Sigmoid colon (tissue), 7 donors: Measurements from ENCODE around the gene TTC22. TPM values are rescaled to one million over a fixed set of nuclear protein-coding genes. Genes with fewer than 3 reads are reported as not detected.

ENCODE experiments used
- DNase-seq: peaks from one replicate; pipeline ENCODE4 v3.0.0-alpha.2; 2019
- H3K27ac ChIP-seq, 4 donors: fragments of 200-600 bp; sonication (generic); one replicate each; pipeline ENCODE4 v1.5.1; 2016 to 2019; ENCODE audit warnings: mild to moderate bottlenecking in 1 of 4
- H3K27me3 ChIP-seq, 3 donors: fragments of 200-600 bp; sonication (generic); one replicate each; pipeline ENCODE4 v1.5.1; 2019; ENCODE audit warnings: mild to moderate bottlenecking in 1 of 3
- H3K36me3 ChIP-seq, 4 donors: fragments of 200-600 bp; sonication (generic); one replicate each; pipeline ENCODE4 v1.5.1; 2016 to 2019
- H3K4me1 ChIP-seq, 4 donors: fragments of 200-600 bp; sonication (generic); one replicate each; pipeline ENCODE4 v1.5.1; 2017 to 2019
- H3K4me3 ChIP-seq, 4 donors: fragments of 200-600 bp; sonication (generic); one replicate each; pipeline ENCODE4 v1.5.1; 2017 to 2019; ENCODE audit warnings: mild to moderate bottlenecking in 2 of 4, moderate library complexity in 1 of 4
- H3K9me3 ChIP-seq, 4 donors: fragments of 200-600 bp in 3 of 4; sonication (generic) in 3 of 4; one replicate each; pipeline versions ENCODE4 v1.5.1 to v1.6.1; 2013 to 2019
- EP300 ChIP-seq, 4 donors: sonication (generic); formaldehyde crosslinking; IDR thresholded peaks; one replicate each; pipeline ENCODE4 v1.6.1; 2017; ENCODE audit warnings: antibody characterized with exemption in 4 of 4
- POLR2A ChIP-seq, 2 donors: fragments of 450-650 bp; IDR thresholded peaks; one replicate each; pipeline ENCODE4 v1.6.1; 2016; ENCODE audit warnings: antibody characterized with exemption in 2 of 2, mild to moderate bottlenecking in 2 of 2, moderate library complexity in 2 of 2
- POLR2AphosphoS5 ChIP-seq, 4 donors: sonication (generic); formaldehyde crosslinking; IDR thresholded peaks; one replicate each; pipeline ENCODE4 v1.6.1; 2017; ENCODE audit warnings: antibody characterized with exemption in 4 of 4
- WGBS, 2 donors: extraction: QIAGEN DNeasy Blood & Tissue Kit; methylation state at CpG; one replicate each; pipeline ENCODE4 v1.1.7; 2013; 5-methylcytosine and 5-hydroxymethylcytosine counted together
- intact Hi-C: fragments of 100-400 bp; cut with DNase I; formaldehyde crosslinking; loops from one replicate; pipeline ENCODE4 v1.15.1; 2023
- polyA plus RNA-seq, 3 donors: library from polyadenylated mRNA; stranded (reverse); fragments of 200-250 nt; gene quantifications; one replicate each; pipeline ENCODE4 v1.2.3, GENCODE V29; 2013
- total RNA-seq, 4 donors: library from RNA; depleted of rRNA; stranded (reverse); fragments of >200 nt; gene quantifications; one replicate each; pipeline ENCODE4 v1.1.0, GENCODE V29; 2016
- TF ChIP-seq, protein P1 (sequence below), 4 experiments: fragments of 450-650 bp in 3 of 4; fragments of 200-600 bp in 1 of 4; IDR thresholded peaks; one replicate each; pipeline ENCODE4 v1.5.1; 2016 to 2019; ENCODE audit warnings: antibody characterized with exemption in 4 of 4, mild to moderate bottlenecking in 3 of 4, moderate library complexity in 2 of 4
- donor health status: healthy with polysubstance abuse.
- donor health status: Bipolar disorder and iron deficiency.
- donor health status: healthy.

Gene TTC22
- total RNA-seq (1 to 10 TPM in 2 of 4 donors, under 1 TPM in 2; 0.81 to 1.9 (median 0.95) TPM), polyA plus RNA-seq (10 to 100 TPM; 30.4 to 39.1 (median 33.0) TPM)

DNA sequence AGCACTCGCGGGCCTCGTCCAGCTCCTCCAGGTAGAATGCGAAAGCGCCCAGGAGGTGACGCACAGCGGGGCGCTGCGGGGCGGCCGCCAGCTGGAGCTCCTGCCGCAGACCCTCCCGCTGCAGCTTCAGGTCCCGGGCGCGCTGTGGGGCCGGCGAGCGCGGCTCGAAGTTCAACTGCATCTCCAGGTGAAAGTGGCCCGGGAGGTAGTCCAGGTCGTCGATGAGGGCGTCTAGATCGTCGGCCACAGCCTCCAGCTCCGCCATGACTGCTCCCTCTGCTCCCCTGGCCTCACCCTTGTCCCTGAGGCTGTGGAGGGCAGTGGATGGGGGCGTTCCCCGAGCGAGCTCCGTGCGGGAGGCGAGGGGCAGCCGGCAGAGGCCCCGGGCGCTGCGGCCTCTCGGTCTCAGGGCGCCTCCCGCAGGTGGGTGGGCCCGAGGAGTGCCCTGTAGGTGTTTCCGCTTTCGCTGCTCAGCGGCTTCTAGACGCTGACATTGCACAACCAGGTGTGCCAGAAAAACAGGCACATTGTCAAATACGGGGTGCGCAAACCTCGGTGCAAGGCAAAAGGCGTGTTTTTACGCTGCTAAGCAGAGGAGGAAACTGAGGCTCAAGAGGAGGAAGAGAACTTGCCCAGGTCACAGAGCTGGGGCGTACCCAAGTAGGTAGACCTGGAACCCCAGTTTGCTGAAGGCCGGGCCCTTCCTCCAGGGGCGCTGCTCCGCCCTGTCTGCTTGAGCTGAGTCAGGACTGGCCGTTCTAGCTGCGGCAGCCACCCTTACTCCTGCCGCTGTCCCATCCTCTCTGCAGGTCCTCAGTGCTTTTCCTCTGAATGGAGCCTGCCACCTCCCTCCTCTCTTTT, at the start of gene TTC22:
Gene TTC22, minus strand, starts transcription at position 425 of the 861 bp plus-strand sequence. Its CDS starts 160 bp downstream, at position 265.
- H3K4me1 ChIP-seq = peaks cover 0 to 31% (median 19%) of the 10 kb centered on the region in 4 donors
- H3K27ac ChIP-seq = peak within 1 kb of the TSS in 3 of 4 donors; percentile 37 to 68 (median 54)
- H3K9me3 ChIP-seq = no peaks in the 10 kb centered on the region
- intact Hi-C loops = loop anchor here (1.0 to 5.0 kb wide), 3 partner anchors 34 to 259 kb away; partner anchors contain the start of gene TTC4
- no peaks in the 10 kb centered on the region for H3K36me3 ChIP-seq
- H3K4me3 ChIP-seq = peak within 1 kb of the TSS; percentile 29 to 55 (median 50)
- peaks cover 0 to 25% (median 0%) of the 10 kb centered on the region in 3 donors for H3K27me3 ChIP-seq
- WGBS, 2 donors = 1 to 4% methylated on average over 58 of the region's 58 CpGs
- peak; percentile 76 for DNase-seq
- TF ChIP-seq POLR2A (IDR thresholded peaks at IDR 0.05) (peak in 1 of 2 donors; percentile 17), POLR2AphosphoS5 (IDR thresholded peaks at IDR 0.05) (peak in 1 of 4 donors; percentile 5), EP300 (IDR thresholded peaks at IDR 0.05) (no peak)
- TF ChIP-seq, protein P1, sequence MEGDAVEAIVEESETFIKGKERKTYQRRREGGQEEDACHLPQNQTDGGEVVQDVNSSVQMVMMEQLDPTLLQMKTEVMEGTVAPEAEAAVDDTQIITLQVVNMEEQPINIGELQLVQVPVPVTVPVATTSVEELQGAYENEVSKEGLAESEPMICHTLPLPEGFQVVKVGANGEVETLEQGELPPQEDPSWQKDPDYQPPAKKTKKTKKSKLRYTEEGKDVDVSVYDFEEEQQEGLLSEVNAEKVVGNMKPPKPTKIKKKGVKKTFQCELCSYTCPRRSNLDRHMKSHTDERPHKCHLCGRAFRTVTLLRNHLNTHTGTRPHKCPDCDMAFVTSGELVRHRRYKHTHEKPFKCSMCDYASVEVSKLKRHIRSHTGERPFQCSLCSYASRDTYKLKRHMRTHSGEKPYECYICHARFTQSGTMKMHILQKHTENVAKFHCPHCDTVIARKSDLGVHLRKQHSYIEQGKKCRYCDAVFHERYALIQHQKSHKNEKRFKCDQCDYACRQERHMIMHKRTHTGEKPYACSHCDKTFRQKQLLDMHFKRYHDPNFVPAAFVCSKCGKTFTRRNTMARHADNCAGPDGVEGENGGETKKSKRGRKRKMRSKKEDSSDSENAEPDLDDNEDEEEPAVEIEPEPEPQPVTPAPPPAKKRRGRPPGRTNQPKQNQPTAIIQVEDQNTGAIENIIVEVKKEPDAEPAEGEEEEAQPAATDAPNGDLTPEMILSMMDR (IDR thresholded peaks at IDR 0.05) = peak in 2 of 4 experiments; percentile 49 to 50

DNA sequence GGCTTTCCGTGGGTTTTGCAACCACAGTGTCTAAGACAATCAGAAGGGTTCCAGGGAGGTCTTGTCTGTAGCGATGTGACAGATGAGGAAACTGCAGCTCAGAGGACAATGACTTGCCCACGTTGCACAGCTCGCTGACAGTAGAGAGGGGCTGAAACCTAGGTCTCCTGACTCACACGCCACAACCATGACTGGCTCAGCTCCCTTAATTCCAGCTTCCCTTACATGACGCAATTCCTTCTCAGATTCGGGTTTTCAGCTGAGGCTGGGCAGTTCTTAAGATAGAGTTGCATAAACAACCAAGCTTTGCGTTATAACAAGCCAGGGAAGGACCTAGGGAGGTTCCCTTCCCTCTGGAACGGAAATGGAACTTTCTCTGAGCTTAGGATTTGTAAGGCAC, 49.6 kb upstream of the TTC22 start:
- DNase-seq = no peak
- no peaks in the 10 kb centered on the region for H3K9me3 ChIP-seq
- TF ChIP-seq, protein P1 (IDR thresholded peaks at IDR 0.05) = no peak
- TF ChIP-seq POLR2A (IDR thresholded peaks at IDR 0.05) (no peak), POLR2AphosphoS5 (IDR thresholded peaks at IDR 0.05) (peak in 1 of 4 donors; percentile 52)
- no peaks in the 10 kb centered on the region for H3K4me1 ChIP-seq
- peaks cover 0 to 7% (median 0%) of the 10 kb centered on the region in 4 donors for H3K36me3 ChIP-seq
- no peaks in the 10 kb centered on the region for H3K27me3 ChIP-seq
- intact Hi-C loops = no loop called here
- no peak overlapping the region for H3K4me3 ChIP-seq
- WGBS, 2 donors = 89 to 90% methylated on average over 9 of the region's 9 CpGs
- H3K27ac ChIP-seq = peak overlapping the region in 1 of 4 donors; percentile 66

DNA sequence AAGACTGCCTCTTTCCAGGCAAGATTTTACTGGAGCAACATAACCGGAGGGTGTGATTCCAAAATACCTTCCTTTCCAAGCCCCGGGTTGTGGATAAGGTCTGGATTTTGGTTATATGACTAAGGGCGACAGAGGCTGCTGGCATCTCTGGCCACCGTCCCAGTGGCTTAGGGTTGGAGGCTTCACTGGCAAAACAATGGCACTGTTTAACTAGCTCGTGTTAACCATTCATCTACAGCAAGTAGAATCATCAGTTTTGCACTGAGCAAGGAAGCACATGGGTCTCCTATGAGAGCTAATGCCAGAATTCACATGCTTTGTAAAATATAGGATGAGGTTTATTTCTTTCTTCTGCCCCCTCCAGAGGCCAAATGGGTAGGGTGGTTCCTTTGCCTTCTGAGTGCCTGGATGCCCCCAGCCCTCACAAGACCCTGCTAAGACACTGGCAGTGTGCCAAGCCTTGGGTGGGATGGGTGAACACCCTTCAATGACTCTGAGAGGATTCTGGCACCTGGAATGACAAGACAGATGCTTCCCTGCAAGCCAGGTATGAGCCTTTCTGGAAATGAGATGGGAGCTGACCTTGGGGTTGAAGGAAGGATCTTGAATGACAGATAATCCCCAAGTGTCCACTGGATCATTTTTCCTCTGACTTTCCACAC, 49.1 kb upstream of the TTC22 start:
- intact Hi-C loops = no loop called here

DNA sequence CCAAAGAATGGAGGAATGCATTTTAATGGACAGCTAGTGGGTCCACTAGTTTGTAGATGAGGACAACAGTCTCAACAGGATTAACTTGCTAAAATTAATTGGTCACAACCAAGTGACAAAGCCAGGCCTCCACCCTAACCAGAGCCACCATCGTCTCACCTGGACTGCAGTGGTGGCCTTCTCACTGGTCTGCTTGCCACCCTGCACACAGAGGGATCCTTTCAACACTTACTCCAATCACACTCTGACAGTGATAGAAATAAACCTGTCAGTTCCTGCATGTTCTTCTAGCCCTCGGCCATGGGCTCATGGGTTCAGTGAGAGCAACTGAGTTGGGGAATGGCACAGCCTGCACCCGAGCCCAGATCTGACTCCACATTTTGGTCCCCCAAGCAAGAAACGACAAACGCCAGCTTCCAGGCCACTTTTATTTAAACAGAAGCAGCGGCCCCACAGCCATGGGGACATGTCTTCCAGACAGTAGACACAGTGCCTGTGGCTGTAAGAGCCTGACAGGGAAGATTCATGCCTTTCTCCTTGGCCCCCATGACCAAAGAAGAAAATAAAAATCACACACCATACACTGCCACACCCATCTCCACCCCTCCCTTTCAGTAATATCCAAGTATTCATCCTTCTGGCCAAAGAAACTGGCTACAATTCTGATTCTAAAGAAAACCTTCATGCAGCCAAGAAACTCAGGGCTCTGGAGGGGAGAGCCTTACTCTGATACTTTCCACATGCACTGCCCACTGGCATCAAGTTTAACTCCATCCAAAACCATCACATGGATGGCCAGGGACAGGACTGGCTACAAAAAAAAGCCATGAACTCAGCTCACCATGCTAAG, 48.3 kb upstream of the TTC22 start:
- H3K4me1 ChIP-seq = no peaks in the 10 kb centered on the region
- 93 to 97% methylated on average over 6 of the region's 6 CpGs for WGBS, 2 donors
- intact Hi-C loops = no loop called here
- no peak for DNase-seq
- H3K36me3 ChIP-seq = peaks cover 0 to 7% (median 0%) of the 10 kb centered on the region in 4 donors
- TF ChIP-seq, protein P1 (IDR thresholded peaks at IDR 0.05) = no peak
- TF ChIP-seq EP300 (IDR thresholded peaks at IDR 0.05) (no peak), POLR2AphosphoS5 (IDR thresholded peaks at IDR 0.05) (no peak), POLR2A (IDR thresholded peaks at IDR 0.05) (no peak)
- no peaks in the 10 kb centered on the region for H3K27me3 ChIP-seq
- H3K4me3 ChIP-seq = no peak overlapping the region
- H3K9me3 ChIP-seq = no peaks in the 10 kb centered on the region
- no peak overlapping the region for H3K27ac ChIP-seq

More for the DNA sequence above, 49.1 kb upstream of the TTC22 start:
- Histone ChIP-seq H3K4me1 (no peaks in the 10 kb centered on the region), H3K4me3 (no peak overlapping the region), H3K27ac (peak overlapping the region in 1 of 4 donors; percentile 42), H3K9me3 (no peaks in the 10 kb centered on the region), H3K36me3 (peaks cover 0 to 7% (median 0%) of the 10 kb centered on the region in 4 donors), H3K27me3 (no peaks in the 10 kb centered on the region)
- DNase-seq = no peak
- TF ChIP-seq POLR2AphosphoS5 (IDR thresholded peaks at IDR 0.05) (no peak), EP300 (IDR thresholded peaks at IDR 0.05) (no peak)
- 77 to 84% methylated on average over 5 of the region's 5 CpGs for WGBS, 2 donors
